ENCODE results near the gene SNRNP40. TPM values are rescaled to one million over a fixed set of nuclear protein-coding genes. Genes with fewer than 3 reads are reported as not detected.

SNRNP40 gene
- total RNA-seq, 1 donor from 2014 or later = 70.7 TPM

DNA sequence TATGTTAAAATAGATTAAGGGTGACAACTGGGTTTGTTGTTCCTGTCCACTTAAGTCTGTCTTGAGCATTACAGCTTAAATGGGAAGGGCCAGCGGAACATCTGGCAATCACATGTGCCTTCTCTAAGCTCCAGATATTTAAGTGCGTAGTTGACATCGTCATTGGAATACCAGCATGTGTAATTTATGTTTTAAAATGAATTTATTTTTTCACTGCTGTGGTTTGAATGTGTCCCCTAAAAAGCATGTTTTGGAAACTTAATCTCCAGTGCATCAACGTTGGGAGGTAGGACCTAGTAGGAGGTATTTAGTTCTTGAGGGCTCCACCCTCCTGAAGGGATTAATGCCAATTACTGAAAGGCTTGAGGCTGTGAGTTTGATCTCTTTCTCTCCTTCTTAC lies 13.6 kb upstream of the SNRNP40 start:
- H3K27me3 Mint-ChIP-seq (ENCODE audit: low read depth) = no peaks in the 10 kb centered on the region
- no peak for DNase-seq (ENCODE audit: low spot score in 2 of 2, unreplicated experiment in 2 of 2)
- peaks cover 8% of the 10 kb centered on the region for H3K4me1 Mint-ChIP-seq
- no peak for TF ChIP-seq CTCF (IDR thresholded peaks at IDR 0.05; ENCODE audit: unreplicated experiment)
- no peak overlapping the region for H3K27ac Mint-ChIP-seq
- H3K4me3 Mint-ChIP-seq = no peak overlapping the region
- H3K36me3 Mint-ChIP-seq = peaks cover 25% of the 10 kb centered on the region
- H3K9me3 Mint-ChIP-seq = peaks cover 5% of the 10 kb centered on the region

DNA sequence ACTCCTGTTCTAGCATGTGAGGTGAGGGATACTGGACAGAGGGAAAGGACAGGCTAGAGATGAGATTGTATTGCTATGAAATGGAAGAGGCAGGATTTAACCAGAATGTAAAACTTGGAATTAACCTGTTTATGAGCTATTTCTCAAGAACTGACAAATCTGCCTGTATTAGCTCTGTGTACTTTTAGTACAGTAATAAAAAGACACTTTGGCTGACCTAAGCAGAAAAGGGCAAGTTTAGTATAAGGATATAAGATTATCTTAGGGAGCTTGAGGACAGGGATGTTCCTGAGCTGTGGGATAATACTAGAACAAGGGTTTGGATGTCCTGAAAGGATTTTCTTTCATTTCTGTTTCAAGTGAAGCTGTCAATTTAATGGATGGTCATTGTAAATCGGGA lies 11.4 kb upstream of the SNRNP40 start:
- no peak overlapping the region for H3K4me3 Mint-ChIP-seq
- TF ChIP-seq CTCF (IDR thresholded peaks at IDR 0.05; ENCODE audit: unreplicated experiment) = no peak
- H3K27me3 Mint-ChIP-seq (ENCODE audit: low read depth) = no peaks in the 10 kb centered on the region
- H3K9me3 Mint-ChIP-seq = peaks cover 5% of the 10 kb centered on the region
- H3K36me3 Mint-ChIP-seq = peaks cover 18% of the 10 kb centered on the region
- peak overlapping the region; percentile 34 for H3K27ac Mint-ChIP-seq
- DNase-seq (ENCODE audit: low spot score in 2 of 2, unreplicated experiment in 2 of 2) = no peak
- H3K4me1 Mint-ChIP-seq = peaks cover 8% of the 10 kb centered on the region

GRCh38 chr1:31306278-31306677 lies 9.7 kb upstream of the SNRNP40 start:
- peaks cover 7% of the 10 kb centered on the region for H3K36me3 Mint-ChIP-seq
- H3K4me1 Mint-ChIP-seq = peaks cover 8% of the 10 kb centered on the region
- no peak overlapping the region for H3K4me3 Mint-ChIP-seq
- H3K27me3 Mint-ChIP-seq (ENCODE audit: low read depth) = no peaks in the 10 kb centered on the region
- H3K9me3 Mint-ChIP-seq = no peaks in the 10 kb centered on the region
- no peak overlapping the region for H3K27ac Mint-ChIP-seq
- no peak for TF ChIP-seq CTCF (IDR thresholded peaks at IDR 0.05; ENCODE audit: unreplicated experiment)
- no peak for DNase-seq (ENCODE audit: low spot score in 2 of 2, unreplicated experiment in 2 of 2)

- peaks cover 8% of the 10 kb centered on the region for H3K4me1 Mint-ChIP-seq
- DNase-seq (ENCODE audit: low spot score in 2 of 2, unreplicated experiment in 2 of 2) = no peak
- no peak overlapping the region for H3K27ac Mint-ChIP-seq
- no peaks in the 10 kb centered on the region for H3K36me3 Mint-ChIP-seq
- no peak for TF ChIP-seq CTCF (IDR thresholded peaks at IDR 0.05; ENCODE audit: unreplicated experiment)
- H3K9me3 Mint-ChIP-seq = no peaks in the 10 kb centered on the region
- no peak overlapping the region for H3K4me3 Mint-ChIP-seq
- H3K27me3 Mint-ChIP-seq (ENCODE audit: low read depth) = no peaks in the 10 kb centered on the region
These were observed 6.3 kb upstream of the SNRNP40 start for GRCh38 chr1:31302709-31303441.

GRCh38 chr1:31300193-31300592 lies 3.6 kb upstream of the SNRNP40 start:
- no peak overlapping the region for H3K4me3 Mint-ChIP-seq
- DNase-seq (ENCODE audit: low spot score in 2 of 2, unreplicated experiment in 2 of 2) = no peak
- H3K36me3 Mint-ChIP-seq = no peaks in the 10 kb centered on the region
- TF ChIP-seq CTCF (IDR thresholded peaks at IDR 0.05; ENCODE audit: unreplicated experiment) = no peak
- no peak overlapping the region for H3K27ac Mint-ChIP-seq
- peaks cover 12% of the 10 kb centered on the region for H3K4me1 Mint-ChIP-seq
- no peaks in the 10 kb centered on the region for H3K9me3 Mint-ChIP-seq
- H3K27me3 Mint-ChIP-seq (ENCODE audit: low read depth) = no peaks in the 10 kb centered on the region
